K562 (cell line): ENCODE data around the gene SERPINA12.

ENCODE experiments used
- CHD7 ChIP-seq: fragments of 200-600 bp; sonication (generic); IDR thresholded peaks from one replicate; pipeline ENCODE4 v1.6.1; 2012; ENCODE audit warnings: mild to moderate bottlenecking, low read depth, low read length, inconsistent platforms
- POLR2A ChIP-seq: fragments of 450-650 bp; conservative IDR thresholded peaks from 2 replicates; pipeline ENCODE4 v1.6.1; 2016
- SP1 ChIP-seq: sonication (generic); formaldehyde crosslinking; IDR thresholded peaks from 2 replicates; pipeline ENCODE4 v1.8.1; 2022; ENCODE audit warnings: mild to moderate bottlenecking, missing genetic modification reagents
- TEAD1 ChIP-seq, 2 experiments: fragments of 450-650 bp in 1 of 2; sonication (generic) in 1 of 2; formaldehyde crosslinking; IDR thresholded peaks; 2 replicates each; pipeline versions ENCODE4 v1.4.0 to v1.8.0; 2020 to 2022; ENCODE audit warnings: mild to moderate bottlenecking in 2 of 2, missing genetic modification reagents in 1 of 2
- ZNF24 ChIP-seq: fragments of 450-650 bp; IDR thresholded peaks from 2 replicates; pipeline ENCODE4 v1.6.1; 2016
- TF ChIP-seq, protein P1 (sequence below), 3 experiments: IDR thresholded peaks in 2 of 3; conservative IDR thresholded peaks in 1 of 3; 2 replicates each; pipeline ENCODE4 v1.5.1; 2011 to 2012; ENCODE audit warnings: low read length in 3 of 3, mild to moderate bottlenecking in 3 of 3, control low read depth in 2 of 3, improper control_type of control experiment in 1 of 3, inconsistent platforms in 1 of 3, low read depth in 1 of 3, mixed read lengths in 1 of 3, moderate library complexity in 1 of 3; ENCODE audit not compliant: insufficient read depth in 2 of 3

GRCh38 chr14:94451826-94452225 is 57.4 kb downstream of the SERPINA12 start:
- TF ChIP-seq, protein P1, sequence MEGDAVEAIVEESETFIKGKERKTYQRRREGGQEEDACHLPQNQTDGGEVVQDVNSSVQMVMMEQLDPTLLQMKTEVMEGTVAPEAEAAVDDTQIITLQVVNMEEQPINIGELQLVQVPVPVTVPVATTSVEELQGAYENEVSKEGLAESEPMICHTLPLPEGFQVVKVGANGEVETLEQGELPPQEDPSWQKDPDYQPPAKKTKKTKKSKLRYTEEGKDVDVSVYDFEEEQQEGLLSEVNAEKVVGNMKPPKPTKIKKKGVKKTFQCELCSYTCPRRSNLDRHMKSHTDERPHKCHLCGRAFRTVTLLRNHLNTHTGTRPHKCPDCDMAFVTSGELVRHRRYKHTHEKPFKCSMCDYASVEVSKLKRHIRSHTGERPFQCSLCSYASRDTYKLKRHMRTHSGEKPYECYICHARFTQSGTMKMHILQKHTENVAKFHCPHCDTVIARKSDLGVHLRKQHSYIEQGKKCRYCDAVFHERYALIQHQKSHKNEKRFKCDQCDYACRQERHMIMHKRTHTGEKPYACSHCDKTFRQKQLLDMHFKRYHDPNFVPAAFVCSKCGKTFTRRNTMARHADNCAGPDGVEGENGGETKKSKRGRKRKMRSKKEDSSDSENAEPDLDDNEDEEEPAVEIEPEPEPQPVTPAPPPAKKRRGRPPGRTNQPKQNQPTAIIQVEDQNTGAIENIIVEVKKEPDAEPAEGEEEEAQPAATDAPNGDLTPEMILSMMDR (IDR thresholded peaks at IDR 0.05 in 2 of 3, conservative IDR thresholded peaks at IDR 0.05 in 1 of 3; ENCODE audit: insufficient read depth in 2 of 3, low read depth in 1 of 3, low read length in 3 of 3), result no peak
- TF ChIP-seq ZNF24, result no peak
- TF ChIP-seq SP1 (CRISPR knock-in tag), result no peak
- no peak for TF ChIP-seq CHD7
- no peak for TF ChIP-seq POLR2A
- no peak for TF ChIP-seq TEAD1 (CRISPR knock-in tag; IDR thresholded peaks at IDR 0.05)
